Posterior cingulate gyrus (tissue), 11 donors: ENCODE measurements around the gene KHDC4.

ENCODE experiments used
- DNase-seq, 10 donors: peaks; one replicate each; pipeline versions ENCODE4 v3.0.0 to v3.0.0-alpha.2; 2020 to 2021; ENCODE audit warnings: mixed read lengths in 3 of 10
- intact Hi-C: fragments of 100-400 bp; cut with DNase I; formaldehyde crosslinking; loops from one replicate; pipeline ENCODE4 v1.15.1; 2023

The KHDC4 gene

GRCh38 chr1:155971910-155972809, 37.9 kb upstream of the KHDC4 start:
- intact Hi-C loops, result no loop called here
- DNase-seq, result peak in 8 of 10 donors; percentile 42 to 96 (median 73)

- peak; percentile 63 to 97 (median 78) for DNase-seq
- intact Hi-C loops, result no loop called here
These were observed 36.4 kb upstream of the KHDC4 start for GRCh38 chr1:155970531-155971167.

GRCh38 chr1:155969377-155969791, 35.2 kb upstream of the KHDC4 start:
- peak in 9 of 10 donors; percentile 28 to 95 (median 66) for DNase-seq
- intact Hi-C loops, result no loop called here

- DNase-seq, result peak; percentile 71 to 98 (median 84)
These were observed 34.5 kb upstream of the KHDC4 start for GRCh38 chr1:155968670-155969069.

GRCh38 chr1:155968051-155968400, 33.8 kb upstream of the KHDC4 start:
- no peak for DNase-seq
- intact Hi-C loops, result no loop called here

More at GRCh38 chr1:155968670-155969069, 34.5 kb upstream of the KHDC4 start:
- intact Hi-C loops, result no loop called here

GRCh38 chr1:155967341-155968050, 33.3 kb upstream of the KHDC4 start:
- peak in 4 of 10 donors; percentile 29 to 89 (median 60) for DNase-seq
- intact Hi-C loops, result loop anchor here (2.0 kb wide), 1 partner anchor 21 kb away; no protein-coding TSS in a partner anchor

- no peak for DNase-seq
- intact Hi-C loops, result loop anchor here (2.0 kb wide), 1 partner anchor 22 kb away; no protein-coding TSS in a partner anchor
These were observed 32.5 kb upstream of the KHDC4 start for GRCh38 chr1:155966750-155967149.

- no peak for DNase-seq
- intact Hi-C loops, result loop anchor here (2.0 kb wide), 1 partner anchor 23 kb away; no protein-coding TSS in a partner anchor
These were observed 31.9 kb upstream of the KHDC4 start for GRCh38 chr1:155966135-155966534.

- intact Hi-C loops, result no loop called here
- DNase-seq, result no peak
These were observed 30.0 kb upstream of the KHDC4 start for GRCh38 chr1:155964193-155964592.

- no peak for DNase-seq
- intact Hi-C loops, result no loop called here
These were observed 28.5 kb upstream of the KHDC4 start for GRCh38 chr1:155962599-155963211.

- peak in 9 of 10 donors; percentile 50 to 95 (median 67) for DNase-seq
These were observed 27.7 kb upstream of the KHDC4 start for GRCh38 chr1:155961937-155962336.

GRCh38 chr1:155960081-155960745, 26.0 kb upstream of the KHDC4 start:
- no peak for DNase-seq
- intact Hi-C loops, result no loop called here

More at GRCh38 chr1:155961937-155962336, 27.7 kb upstream of the KHDC4 start:
- intact Hi-C loops, result no loop called here

- intact Hi-C loops, result no loop called here
- DNase-seq, result peak in 1 of 10 donors; percentile 11
These were observed 23.2 kb upstream of the KHDC4 start for GRCh38 chr1:155957411-155957915.

GRCh38 chr1:155954645-155955044, 20.4 kb upstream of the KHDC4 start:
- DNase-seq, result no peak

GRCh38 chr1:155952505-155952890, 18.3 kb upstream of the KHDC4 start:
- intact Hi-C loops, result no loop called here

More at GRCh38 chr1:155954645-155955044, 20.4 kb upstream of the KHDC4 start:
- intact Hi-C loops, result no loop called here

GRCh38 chr1:155951753-155952504, 17.7 kb upstream of the KHDC4 start:
- DNase-seq, result peak in 2 of 10 donors; percentile 5 to 42
- intact Hi-C loops, result no loop called here

More at GRCh38 chr1:155952505-155952890, 18.3 kb upstream of the KHDC4 start:
- DNase-seq, result peak in 3 of 10 donors; percentile 41 to 71 (median 49)

GRCh38 chr1:155950829-155951228, 16.6 kb upstream of the KHDC4 start:
- intact Hi-C loops, result no loop called here
- peak in 1 of 10 donors; percentile 82 for DNase-seq

GRCh38 chr1:155947741-155948140, 13.5 kb upstream of the KHDC4 start:
- intact Hi-C loops, result no loop called here
- DNase-seq, result no peak

GRCh38 chr1:155947292-155947691, 13.1 kb upstream of the KHDC4 start:
- intact Hi-C loops, result no loop called here
- DNase-seq, result no peak
